Astrocyte (in vitro differentiated cells and primary cell): ENCODE measurements around the gene PPM1E.

Experiments
- CTCF ChIP-seq: IDR thresholded peaks from 2 replicates; pipeline ENCODE4 v1.5.1; 2011; ENCODE audit warnings: low read depth, mild to moderate bottlenecking, inconsistent platforms, low read length, moderate library complexity; ENCODE audit not compliant: insufficient read depth
- EZH2 ChIP-seq: IDR thresholded peaks from 2 replicates; pipeline ENCODE4 v1.6.1; 2012; ENCODE audit warnings: mild to moderate bottlenecking, low read length, inconsistent platforms; ENCODE audit not compliant: insufficient read depth

DNA sequence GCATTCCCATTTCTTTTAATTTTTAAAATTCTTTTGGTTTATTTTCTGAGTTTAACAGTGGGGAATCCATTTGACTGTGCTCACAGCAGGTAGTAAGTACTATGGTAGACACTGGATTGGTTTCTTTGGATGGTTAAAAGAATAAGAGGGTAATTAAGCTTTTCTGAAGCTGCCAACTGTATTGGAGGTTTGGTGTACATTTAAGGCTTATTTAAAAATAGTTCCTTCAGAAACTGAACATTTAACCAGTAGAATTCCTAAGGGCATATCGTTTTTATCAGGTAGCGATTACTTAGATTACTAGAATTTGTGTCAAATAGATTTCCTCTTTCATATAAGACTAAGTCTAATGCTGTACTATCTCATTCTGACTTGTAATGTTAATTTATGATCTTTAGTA lies 162.4 kb downstream of the PPM1E start:
- TF ChIP-seq CTCF (no peak), EZH2 (no peak)
